Upper lobe of left lung (tissue), 6 donors: ENCODE data around the gene LRRC10B. TPM values are rescaled to one million over a fixed set of nuclear protein-coding genes. Genes with fewer than 3 reads are reported as not detected.

ENCODE experiments used
- ATAC-seq, 2 donors: fragments of 200-7000 bp; cut with Tn5 transposase; one replicate each; pipeline ENCODE4 v1.9.1; 2022; ENCODE audit warnings: mild to moderate bottlenecking in 2 of 2, moderate library complexity in 2 of 2; ENCODE audit not compliant: low FRiP score in 2 of 2
- DNase-seq, 2 donors: peaks; one replicate each; pipeline ENCODE4 v3.0.0-alpha.2; 2019 to 2020
- H3K27ac ChIP-seq, 4 donors: fragments of 200-600 bp; sonication (generic); one replicate each; pipeline ENCODE4 v1.5.1; 2016 to 2019
- H3K27me3 ChIP-seq, 4 donors: fragments of 200-600 bp; sonication (generic); one replicate each; pipeline ENCODE4 v1.5.1; 2017 to 2019
- H3K36me3 ChIP-seq, 4 donors: fragments of 200-600 bp; sonication (generic); one replicate each; pipeline ENCODE4 v1.5.1; 2016 to 2019
- H3K4me1 ChIP-seq, 4 donors: fragments of 200-600 bp; sonication (generic); one replicate each; pipeline ENCODE4 v1.5.1; 2018 to 2019
- H3K4me3 ChIP-seq, 4 donors: fragments of 200-600 bp; sonication (generic); one replicate each; pipeline ENCODE4 v1.5.1; 2017 to 2019; ENCODE audit warnings: mild to moderate bottlenecking in 2 of 4, moderate library complexity in 1 of 4
- H3K9me3 ChIP-seq, 4 donors: fragments of 200-600 bp; sonication (generic); one replicate each; pipeline ENCODE4 v1.5.1; 2018 to 2019
- EP300 ChIP-seq, 4 donors: sonication (generic); formaldehyde crosslinking; IDR thresholded peaks; one replicate each; pipeline ENCODE4 v1.5.1; 2017; ENCODE audit warnings: antibody characterized with exemption in 4 of 4, control low read depth in 2 of 4
- POLR2A ChIP-seq, 4 donors: fragments of 450-650 bp; IDR thresholded peaks; one replicate each; pipeline ENCODE4 v1.5.1; 2016 to 2017; ENCODE audit warnings: antibody characterized with exemption in 4 of 4, mild to moderate bottlenecking in 2 of 4
- POLR2AphosphoS5 ChIP-seq, 2 donors: sonication (generic); formaldehyde crosslinking; IDR thresholded peaks; one replicate each; pipeline ENCODE4 v1.5.1; 2017; ENCODE audit warnings: antibody characterized with exemption in 2 of 2
- WGBS, 2 donors: methylation state at CpG; one replicate each; pipeline ENCODE4 v1.1.5; 2017 to 2018; 5-methylcytosine and 5-hydroxymethylcytosine counted together
- total RNA-seq, 6 donors: library from RNA; depleted of rRNA in 4 of 6; stranded (reverse); fragments of >200 nt in 4 of 6; gene quantifications; one replicate each; pipeline versions ENCODE4 v1.1.0 to v1.2.1, GENCODE V29; 2016 to 2021
- TF ChIP-seq, protein P1 (sequence below), 6 experiments: fragments of 450-650 bp in 4 of 6; fragments of 200-600 bp in 2 of 6; sonication (generic) in 2 of 6; IDR thresholded peaks; one replicate each; pipeline ENCODE4 v1.5.1; 2016 to 2019; ENCODE audit warnings: antibody characterized with exemption in 6 of 6
- donor health status: DM: no; HTN: no; CAD: no; lungs with moderate emphysema.
- donor health status: DM: no; HTN: yes; CAD: no; lungs with severe emphysema.

LRRC10B gene
- total RNA-seq, 6 donors from 2014 or later, result 0.31 to 24.2 (median 8.5) TPM

DNA sequence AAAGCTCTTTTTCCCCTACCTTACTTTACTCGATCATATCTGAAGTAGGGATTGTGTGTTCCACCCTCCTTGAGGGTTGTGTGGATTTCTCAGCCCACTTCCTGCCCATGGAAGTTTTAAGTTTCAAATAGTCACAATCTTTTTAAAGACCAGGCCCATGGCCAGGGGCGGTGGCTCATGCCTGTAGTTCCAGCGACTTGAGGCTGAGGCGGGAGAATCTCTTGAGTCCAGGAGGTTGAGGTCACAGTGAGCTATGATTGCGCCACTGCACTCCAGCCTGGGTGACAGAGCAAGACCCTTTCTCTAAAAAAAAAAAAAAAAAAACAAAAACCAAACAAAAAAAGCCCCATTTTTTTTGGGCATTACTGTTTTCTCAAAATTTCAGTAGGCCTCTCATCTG, 36.3 kb upstream of the LRRC10B start:
- 40 to 46% methylated on average over 5 of the region's 5 CpGs for WGBS, 2 donors
- Histone ChIP-seq H3K27me3 (no peaks in the 10 kb centered on the region), H3K36me3 (peaks cover 0 to 17% (median 6%) of the 10 kb centered on the region in 4 donors), H3K4me3 (no peak overlapping the region), H3K9me3 (no peaks in the 10 kb centered on the region), H3K27ac (peak overlapping the region; percentile 59 to 69 (median 62)), H3K4me1 (peaks cover 0 to 11% (median 7%) of the 10 kb centered on the region in 4 donors)
- no peak for TF ChIP-seq POLR2A (IDR thresholded peaks at IDR 0.05)
- peak in 1 of 2 donors; percentile 32 for TF ChIP-seq POLR2AphosphoS5 (IDR thresholded peaks at IDR 0.05)
- TF ChIP-seq EP300 (IDR thresholded peaks at IDR 0.05), result peak in 1 of 4 donors; percentile 10
- TF ChIP-seq, protein P1, sequence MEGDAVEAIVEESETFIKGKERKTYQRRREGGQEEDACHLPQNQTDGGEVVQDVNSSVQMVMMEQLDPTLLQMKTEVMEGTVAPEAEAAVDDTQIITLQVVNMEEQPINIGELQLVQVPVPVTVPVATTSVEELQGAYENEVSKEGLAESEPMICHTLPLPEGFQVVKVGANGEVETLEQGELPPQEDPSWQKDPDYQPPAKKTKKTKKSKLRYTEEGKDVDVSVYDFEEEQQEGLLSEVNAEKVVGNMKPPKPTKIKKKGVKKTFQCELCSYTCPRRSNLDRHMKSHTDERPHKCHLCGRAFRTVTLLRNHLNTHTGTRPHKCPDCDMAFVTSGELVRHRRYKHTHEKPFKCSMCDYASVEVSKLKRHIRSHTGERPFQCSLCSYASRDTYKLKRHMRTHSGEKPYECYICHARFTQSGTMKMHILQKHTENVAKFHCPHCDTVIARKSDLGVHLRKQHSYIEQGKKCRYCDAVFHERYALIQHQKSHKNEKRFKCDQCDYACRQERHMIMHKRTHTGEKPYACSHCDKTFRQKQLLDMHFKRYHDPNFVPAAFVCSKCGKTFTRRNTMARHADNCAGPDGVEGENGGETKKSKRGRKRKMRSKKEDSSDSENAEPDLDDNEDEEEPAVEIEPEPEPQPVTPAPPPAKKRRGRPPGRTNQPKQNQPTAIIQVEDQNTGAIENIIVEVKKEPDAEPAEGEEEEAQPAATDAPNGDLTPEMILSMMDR (IDR thresholded peaks at IDR 0.05), result no peak
- peak in 1 of 2 donors; percentile 89 for DNase-seq
- peak; percentile 66 to 74 for ATAC-seq

DNA sequence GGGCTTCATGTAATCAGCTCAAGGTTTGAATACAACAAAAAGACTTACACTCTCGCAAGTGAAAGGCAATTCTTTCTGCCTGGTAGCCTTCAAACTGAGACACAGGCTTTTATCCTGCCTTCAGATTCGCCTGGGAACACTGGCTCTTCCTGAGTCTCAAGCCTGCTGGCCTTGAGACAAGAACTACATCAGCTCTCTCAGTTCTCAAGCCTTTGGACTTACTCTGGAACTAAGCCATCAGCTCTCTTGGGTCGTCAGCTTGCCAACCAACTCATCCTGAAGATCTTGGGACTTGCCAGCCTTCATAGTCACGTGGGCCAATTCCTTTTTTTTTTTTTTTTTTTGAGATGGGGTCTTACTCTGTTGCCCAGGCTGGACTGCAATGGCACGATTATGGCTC, 35.7 kb upstream of the LRRC10B start:
- DNase-seq (peak in 1 of 2 donors; percentile 37), ATAC-seq (peak in 1 of 2 donors; percentile 72)
- no peak overlapping the region for H3K4me3 ChIP-seq
- TF ChIP-seq POLR2AphosphoS5 (IDR thresholded peaks at IDR 0.05) (no peak), EP300 (IDR thresholded peaks at IDR 0.05) (no peak), POLR2A (IDR thresholded peaks at IDR 0.05) (no peak)
- TF ChIP-seq, protein P1 (IDR thresholded peaks at IDR 0.05), result no peak
- peaks cover 0 to 14% (median 3%) of the 10 kb centered on the region in 4 donors for H3K36me3 ChIP-seq
- WGBS, 2 donors, result 76 to 86% methylated on average over 5 of the region's 5 CpGs
- peaks cover 0 to 16% (median 9%) of the 10 kb centered on the region in 4 donors for H3K4me1 ChIP-seq
- peak overlapping the region in 2 of 4 donors; percentile 59 to 60 for H3K27ac ChIP-seq
- H3K27me3 ChIP-seq, result no peaks in the 10 kb centered on the region
- H3K9me3 ChIP-seq, result no peaks in the 10 kb centered on the region

DNA sequence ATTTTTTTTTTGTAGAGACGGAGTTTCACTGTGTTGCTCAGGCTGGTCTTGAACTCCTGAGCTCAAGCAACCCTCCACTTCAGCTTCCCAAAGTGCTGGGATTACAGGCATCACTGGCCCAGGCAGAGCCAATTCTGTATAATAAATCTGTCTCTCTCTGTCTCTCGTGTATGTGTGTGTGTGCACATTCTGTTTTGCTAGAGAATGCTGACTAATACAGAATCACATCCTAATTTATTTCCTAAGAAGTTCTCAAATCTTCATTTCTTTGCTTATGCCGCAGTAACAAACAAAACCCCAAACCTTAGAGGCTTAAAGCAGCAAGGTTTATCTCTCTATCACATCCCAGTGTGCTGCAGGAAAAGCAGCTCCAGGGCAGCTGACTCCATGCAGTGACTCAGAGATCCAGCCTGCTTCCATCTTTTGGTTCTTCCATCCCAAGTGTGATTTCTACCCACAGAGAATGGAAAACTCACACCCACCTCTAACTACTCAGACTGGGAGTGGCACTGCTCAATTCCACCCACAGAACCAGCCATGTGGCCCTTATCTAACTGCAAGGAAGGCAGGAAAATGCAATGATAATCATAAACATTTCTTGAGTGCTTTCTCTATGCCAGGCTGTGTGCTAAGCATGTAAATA, 35.1 kb upstream of the LRRC10B start:
- no peak for TF ChIP-seq POLR2AphosphoS5 (IDR thresholded peaks at IDR 0.05)
- no peak for TF ChIP-seq EP300 (IDR thresholded peaks at IDR 0.05)
- TF ChIP-seq, protein P1 (IDR thresholded peaks at IDR 0.05), result no peak
- TF ChIP-seq POLR2A (IDR thresholded peaks at IDR 0.05), result no peak
- 81 to 94% methylated on average over 3 of the region's 3 CpGs for whole genome bisulfite sequencing, 2 donors
- Histone ChIP-seq H3K27me3 (no peaks in the 10 kb centered on the region), H3K4me1 (peaks cover 0 to 18% (median 10%) of the 10 kb centered on the region in 4 donors), H3K4me3 (no peak overlapping the region), H3K9me3 (no peaks in the 10 kb centered on the region), H3K36me3 (peaks cover 0 to 13% (median 2%) of the 10 kb centered on the region in 4 donors), H3K27ac (no peak overlapping the region)
- ATAC-seq, result peak in 1 of 2 donors; percentile 46
- DNase-seq, result no peak

DNA sequence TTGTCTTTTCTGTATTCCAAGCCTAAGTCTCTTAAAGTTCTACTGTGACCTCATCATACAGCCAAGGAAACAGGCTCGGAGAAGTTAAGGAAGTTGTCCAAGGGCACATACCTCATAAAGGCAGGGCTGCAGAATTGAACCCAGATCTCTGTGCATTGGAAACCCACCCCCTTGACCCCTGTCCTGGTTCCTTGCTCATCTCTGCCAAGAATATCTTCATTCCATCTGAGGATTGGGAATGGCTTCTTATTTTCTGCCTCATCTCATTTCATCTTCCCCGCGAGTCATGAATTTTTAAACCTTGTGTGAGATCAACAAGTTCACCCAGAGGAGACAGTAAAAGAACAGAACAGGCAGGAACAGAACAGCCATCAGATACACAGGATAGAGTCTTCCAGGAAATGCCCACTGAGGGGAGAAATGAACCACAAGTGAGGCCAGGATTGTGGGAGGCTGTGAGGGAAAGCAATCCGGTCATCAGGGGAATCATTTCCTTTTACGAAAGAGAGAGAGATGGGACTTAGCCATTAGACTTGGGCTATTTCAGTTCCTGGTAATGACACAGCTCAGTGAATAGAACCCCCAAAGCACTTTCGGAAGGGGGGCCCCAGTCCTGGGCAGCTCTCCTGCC, 34.4 kb upstream of the LRRC10B start:
- DNase-seq (no peak), ATAC-seq (peak in 1 of 2 donors; percentile 37)
- Histone ChIP-seq H3K36me3 (peaks cover 0 to 13% (median 0%) of the 10 kb centered on the region in 4 donors), H3K27ac (no peak overlapping the region), H3K9me3 (no peaks in the 10 kb centered on the region), H3K27me3 (no peaks in the 10 kb centered on the region), H3K4me1 (peaks cover 0 to 18% (median 10%) of the 10 kb centered on the region in 4 donors), H3K4me3 (no peak overlapping the region)
- no peak for TF ChIP-seq POLR2AphosphoS5 (IDR thresholded peaks at IDR 0.05)
- no peak for TF ChIP-seq EP300 (IDR thresholded peaks at IDR 0.05)
- TF ChIP-seq POLR2A (IDR thresholded peaks at IDR 0.05), result no peak
- TF ChIP-seq, protein P1 (IDR thresholded peaks at IDR 0.05), result no peak
- WGBS, 2 donors, result 84 to 86% methylated on average over 6 of the region's 6 CpGs
